CD14-positive monocyte (primary cell): ENCODE data around the gene BPTF. TPM values are rescaled to one million over a fixed set of nuclear protein-coding genes. Genes with fewer than 3 reads are reported as not detected.

ENCODE experiments used
- DNase-seq, 3 donors: peaks; one replicate each; pipeline ENCODE4 v3.0.0-alpha.2; 2011 to 2022
- H2AFZ ChIP-seq: 2 replicates; pipeline ENCODE4 v1.6.0; 2012; ENCODE audit warnings: mild to moderate bottlenecking, low read depth, low read length, inconsistent platforms; ENCODE audit not compliant: insufficient read depth, poor library complexity, severe bottlenecking
- H3K27ac ChIP-seq, 2 donors: 1 replicate in 1 of 2; 2 replicates in 1 of 2; pipeline ENCODE4 v1.5.1; 2012 to 2013; ENCODE audit warnings: low read length in 2 of 2, control low read depth in 1 of 2, inconsistent platforms in 1 of 2, low read depth in 1 of 2, mild to moderate bottlenecking in 1 of 2
- H3K27me3 ChIP-seq, 2 donors: one replicate each; pipeline versions ENCODE4 v1.6.0 to v1.6.1; 2011 to 2013; ENCODE audit warnings: low read length in 2 of 2; ENCODE audit not compliant: control insufficient read depth in 2 of 2, insufficient read depth in 2 of 2
- H3K36me3 ChIP-seq, 2 donors: replicated peaks in 1 of 2; 1 replicate in 1 of 2; 2 replicates in 1 of 2; pipeline versions ENCODE4 v1.5.1 to v1.6.1; 2012 to 2013; ENCODE audit warnings: low read length in 2 of 2, control low read depth in 1 of 2, inconsistent platforms in 1 of 2, mild to moderate bottlenecking in 1 of 2; ENCODE audit not compliant: insufficient read depth in 2 of 2, control insufficient read depth in 1 of 2
- H3K4me1 ChIP-seq, 2 donors: 1 replicate in 1 of 2; 2 replicates in 1 of 2; pipeline versions ENCODE4 v1.5.1 to v1.6.1; 2012 to 2013; ENCODE audit warnings: low read length in 2 of 2, control low read depth in 1 of 2, inconsistent platforms in 1 of 2, mild to moderate bottlenecking in 1 of 2, moderate library complexity in 1 of 2; ENCODE audit not compliant: insufficient read depth in 2 of 2, control insufficient read depth in 1 of 2
- H3K4me2 ChIP-seq: replicated peaks from 2 replicates; pipeline ENCODE3; 2012; ENCODE audit warnings: low read length, moderate library complexity, mild to moderate bottlenecking; ENCODE audit not compliant: poor library complexity, severe bottlenecking; ENCODE audit errors: extremely low read depth
- H3K4me3 ChIP-seq, 3 experiments: fragments of 200-600 bp in 1 of 3; sonication (generic) in 1 of 3; replicated peaks in 1 of 3; 1 replicate in 2 of 3; 2 replicates in 1 of 3; pipeline ENCODE4 v1.5.1; 2011 to 2013; ENCODE audit warnings: low read length in 3 of 3, mild to moderate bottlenecking in 3 of 3, control low read depth in 2 of 3, low read depth in 2 of 3, inconsistent platforms in 1 of 3, moderate library complexity in 1 of 3
- H3K79me2 ChIP-seq: 2 replicates; pipeline ENCODE4 v1.6.0; 2012; ENCODE audit warnings: mild to moderate bottlenecking, control low read depth, inconsistent platforms, low read length, moderate library complexity; ENCODE audit not compliant: insufficient read depth
- H3K9ac ChIP-seq: 2 replicates; pipeline ENCODE4 v1.6.0; 2017; ENCODE audit warnings: low read length, mild to moderate bottlenecking; ENCODE audit not compliant: insufficient read depth, poor library complexity, severe bottlenecking
- H3K9me3 ChIP-seq, 2 donors: replicated peaks in 1 of 2; 1 replicate in 1 of 2; 2 replicates in 1 of 2; pipeline versions ENCODE4 v1.5.1 to v1.6.1; 2012 to 2013; ENCODE audit warnings: low read length in 2 of 2, control low read depth in 1 of 2; ENCODE audit not compliant: control insufficient read depth in 1 of 2, insufficient read depth in 1 of 2
- H4K20me1 ChIP-seq: 2 replicates; pipeline ENCODE4 v1.6.0; 2012; ENCODE audit warnings: mild to moderate bottlenecking, low read length, control low read depth, moderate library complexity; ENCODE audit not compliant: insufficient read depth
- H3K27ac Mint-ChIP-seq, 7 donors: one replicate each; pipeline ENCODE4 v1.8.0; 2020; ENCODE audit warnings: mild to moderate bottlenecking in 7 of 7, mixed read lengths in 7 of 7, moderate library complexity in 6 of 7, inconsistent platforms in 2 of 7
- H3K27me3 Mint-ChIP-seq, 3 donors: one replicate each; pipeline ENCODE4 v1.8.0; 2021 to 2022; ENCODE audit warnings: low read depth in 3 of 3, mild to moderate bottlenecking in 3 of 3, mixed read lengths in 3 of 3, moderate library complexity in 3 of 3, inconsistent platforms in 1 of 3
- H3K36me3 Mint-ChIP-seq, 2 donors: one replicate each; pipeline ENCODE4 v1.8.0; 2020; ENCODE audit warnings: mixed read lengths in 2 of 2, inconsistent platforms in 1 of 2, mild to moderate bottlenecking in 1 of 2
- H3K4me1 Mint-ChIP-seq: one replicate; pipeline ENCODE4 v1.8.0; 2020; ENCODE audit warnings: mild to moderate bottlenecking, mixed read lengths
- H3K4me3 Mint-ChIP-seq, 2 donors: one replicate each; pipeline ENCODE4 v1.8.0; 2020; ENCODE audit warnings: mild to moderate bottlenecking in 2 of 2, mixed read lengths in 2 of 2, moderate library complexity in 1 of 2
- H3K9me3 Mint-ChIP-seq, 7 donors: one replicate each; pipeline ENCODE4 v1.8.0; 2020 to 2022; ENCODE audit warnings: mixed read lengths in 7 of 7, mild to moderate bottlenecking in 6 of 7, moderate library complexity in 6 of 7, inconsistent platforms in 2 of 7
- CTCF ChIP-seq: fragments of 200-600 bp; IDR thresholded peaks from one replicate; pipeline ENCODE4 v1.8.0; 2022; ENCODE audit warnings: antibody characterized with exemption, mild to moderate bottlenecking
- WGBS: methylation state at CpG from one replicate; pipeline ENCODE4 v1.1.5; 2013; ENCODE audit warnings: missing lambda C conversion rate; ENCODE audit not compliant: insufficient coverage; 5-methylcytosine and 5-hydroxymethylcytosine counted together
- intact Hi-C, 2 donors: fragments of 100-400 bp; cut with micrococcal nuclease; formaldehyde crosslinking; loops; one replicate each; pipeline versions ENCODE4 v1.15.0 to v1.15.1; 2023
- polyA plus RNA-seq, 3 donors: library from polyadenylated mRNA; depleted of rRNA in 1 of 3; unstranded in 2 of 3; stranded (reverse) in 1 of 3; fragments of 300-500 nt in 2 of 3; fragments of >200 nt in 1 of 3; fragmentation: Illumina TruSeq in 2 of 3; gene quantifications; 1 replicate in 2 of 3; 2 replicates in 1 of 3; pipeline ENCODE4 v1.2.3, GENCODE V29; 2012 to 2021

Gene BPTF
- polyA plus RNA-seq, 3 donors, result 1.9 to 51.1 (median 4.5) TPM

GRCh38 chr17:67862614-67863217, 37.4 kb downstream of the BPTF start:
- Histone ChIP-seq H3K4me3 (no peak overlapping the region), H3K27me3 (no peaks in the 10 kb centered on the region), H3K9me3 (no peaks in the 10 kb centered on the region), H3K27ac (no peak overlapping the region), H3K9ac (no peak overlapping the region), H3K36me3 (peaks cover 8 to 14% of the 10 kb centered on the region in 2 donors), H2AFZ (no peak overlapping the region), H3K4me2 (no peak overlapping the region), H4K20me1 (peaks cover 97% of the 10 kb centered on the region), H3K79me2 (peaks cover 99% of the 10 kb centered on the region), H3K4me1 (no peaks in the 10 kb centered on the region)
- no peak for DNase-seq
- no peak for TF ChIP-seq CTCF
- H3K4me1 Mint-ChIP-seq, result peaks cover 14% of the 10 kb centered on the region
- no peaks in the 10 kb centered on the region for H3K27me3 Mint-ChIP-seq
- no peaks in the 10 kb centered on the region for H3K9me3 Mint-ChIP-seq
- H3K4me3 Mint-ChIP-seq, result no peak overlapping the region
- peaks cover 22 to 33% of the 10 kb centered on the region in 2 donors for H3K36me3 Mint-ChIP-seq
- H3K27ac Mint-ChIP-seq, result peak overlapping the region in 2 of 7 donors; percentile 42 to 58
- intact Hi-C loops, result no loop called here
- no CpG with 5 or more reads among the region's 1 CpG for WGBS

GRCh38 chr17:67863624-67864247, 38.4 kb downstream of the BPTF start:
- peaks cover 98% of the 10 kb centered on the region for H3K79me2 ChIP-seq
- no peak overlapping the region for H3K4me2 ChIP-seq
- intact Hi-C loops, result no loop called here
- Mint-ChIP-seq H3K9me3 (no peaks in the 10 kb centered on the region), H3K27me3 (no peaks in the 10 kb centered on the region), H3K4me1 (peaks cover 7% of the 10 kb centered on the region), H3K36me3 (peaks cover 25 to 37% of the 10 kb centered on the region in 2 donors), H3K27ac (peak overlapping the region in 4 of 7 donors; percentile 13 to 45 (median 30)), H3K4me3 (no peak overlapping the region)
- H2AFZ ChIP-seq, result no peak overlapping the region
- no peak overlapping the region for H3K9ac ChIP-seq
- no peak for TF ChIP-seq CTCF
- peaks cover 95% of the 10 kb centered on the region for H4K20me1 ChIP-seq
- H3K36me3 ChIP-seq, result peaks cover 8 to 15% of the 10 kb centered on the region in 2 donors
- DNase-seq, result no peak
- H3K9me3 ChIP-seq, result no peaks in the 10 kb centered on the region
- H3K27ac ChIP-seq, result no peak overlapping the region
- no CpG with 5 or more reads among the region's 1 CpG for WGBS
- H3K4me3 ChIP-seq, result no peak overlapping the region
- H3K27me3 ChIP-seq, result no peaks in the 10 kb centered on the region
- no peaks in the 10 kb centered on the region for H3K4me1 ChIP-seq
